NOMO-1 treated with DMSO at 0.1 percent for 48 hours (cell line): ENCODE data around the gene EIF1AX.
"Not testable (repeated sequence)": the region's sequence is repeated elsewhere in the genome, so short reads cannot be mapped to it uniquely, and the experiment has no call there.

Experiments
- DNase-seq: peaks from one replicate; lab custom pipeline; 2025; ENCODE audit not compliant: unreplicated experiment; lab: John Stamatoyannopoulos, UW

The EIF1AX gene, protein sequence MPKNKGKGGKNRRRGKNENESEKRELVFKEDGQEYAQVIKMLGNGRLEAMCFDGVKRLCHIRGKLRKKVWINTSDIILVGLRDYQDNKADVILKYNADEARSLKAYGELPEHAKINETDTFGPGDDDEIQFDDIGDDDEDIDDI

GRCh38 chrX:20141281-20142220, at the start of gene EIF1AX:
TSS of gene EIF1AX (minus strand) at chrX:20141838. CDS start at chrX:20141640, 198 bp downstream.
- peak; percentile 99 for DNase-seq

DNA sequence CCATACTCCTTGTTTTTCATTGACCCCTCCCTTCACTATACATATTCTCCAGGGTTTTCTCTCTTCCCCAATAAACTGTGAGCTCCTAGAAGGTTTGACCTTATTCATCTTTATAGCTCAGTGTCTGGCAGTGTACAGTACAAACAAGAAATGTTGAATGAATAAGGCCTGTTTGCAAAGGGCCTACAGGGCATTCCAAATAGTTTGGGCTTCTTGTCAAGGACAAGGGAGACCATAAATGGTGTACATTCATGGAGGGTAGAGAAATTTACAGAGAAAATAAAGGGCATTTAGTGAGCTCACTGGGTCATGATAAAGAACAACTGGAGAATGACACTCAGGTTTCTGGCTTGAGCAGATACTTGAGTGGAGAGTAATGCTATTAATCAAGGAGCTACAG, 47.5 kb upstream of the EIF1AX start:
- DNase-seq, result no peak

- no peak for DNase-seq
These were observed 40.1 kb upstream of the EIF1AX start for GRCh38 chrX:20181598-20182329.

GRCh38 chrX:20177093-20177492, 35.5 kb upstream of the EIF1AX start:
- DNase-seq, result no peak

- no peak for DNase-seq
These were observed 32.2 kb upstream of the EIF1AX start for GRCh38 chrX:20173856-20174255.

- no peak for DNase-seq
These were observed 31.7 kb upstream of the EIF1AX start for GRCh38 chrX:20173313-20173712.

DNA sequence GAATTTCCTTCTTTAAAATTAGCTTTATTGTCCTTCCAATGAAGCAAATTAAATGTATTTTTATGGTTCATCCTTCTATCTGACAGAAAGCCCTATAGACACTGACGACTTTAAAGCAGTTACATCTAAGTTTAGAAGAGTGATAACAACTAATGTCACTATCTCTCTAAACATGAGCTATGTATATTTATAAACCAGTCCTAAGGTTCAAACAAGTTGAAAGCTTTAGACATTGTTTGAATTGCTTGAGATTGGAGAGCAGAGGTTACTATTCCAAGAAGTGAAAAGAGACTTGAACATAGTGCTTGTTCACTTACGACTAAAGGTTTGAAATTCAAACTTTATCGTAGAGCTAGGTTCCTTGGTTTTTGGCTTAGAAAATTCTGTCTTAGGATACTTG, 30.2 kb upstream of the EIF1AX start:
- DNase-seq, result no peak

DNA sequence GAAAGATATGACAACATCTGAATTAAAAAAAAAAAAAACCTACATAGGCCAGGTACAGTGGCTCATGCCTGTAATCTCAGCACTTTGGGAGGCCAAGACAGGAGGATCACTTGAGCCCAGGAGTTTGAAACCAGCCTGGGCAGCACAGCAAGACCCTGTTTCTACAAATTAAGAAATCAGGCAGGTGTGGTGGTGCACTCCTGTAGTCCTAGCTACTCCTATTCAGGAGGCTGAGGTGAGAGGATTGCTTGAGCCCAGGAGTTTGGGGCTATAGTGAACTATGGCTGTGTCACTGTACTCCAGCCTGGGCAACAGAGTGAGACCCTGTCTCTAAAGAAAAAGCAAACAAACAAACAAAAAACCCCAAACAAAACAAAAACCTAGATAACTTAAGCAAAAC, 20.9 kb upstream of the EIF1AX start:
- not testable (repeated sequence) for DNase-seq

- DNase-seq, result no peak
These were observed 18.3 kb upstream of the EIF1AX start for GRCh38 chrX:20159797-20160385.

DNA sequence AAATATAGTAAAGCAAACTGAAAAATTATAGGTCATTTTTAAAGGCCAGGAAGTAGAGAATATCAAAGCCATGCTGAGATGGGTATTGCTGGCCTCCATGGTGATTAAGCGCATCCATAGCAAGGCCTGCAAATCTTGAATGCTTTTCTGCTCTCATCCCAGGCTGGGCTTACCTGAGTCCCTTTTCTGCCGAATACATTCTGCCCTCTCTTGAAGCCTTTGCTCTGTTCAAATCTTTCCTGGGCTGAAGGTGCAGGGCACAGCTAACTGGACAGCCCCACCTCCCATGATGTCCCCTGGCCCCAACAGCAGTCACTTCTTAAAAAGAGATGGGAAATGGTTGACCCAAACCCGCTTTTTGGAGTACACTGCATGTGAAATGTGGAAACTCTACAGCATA, 10.1 kb upstream of the EIF1AX start:
- DNase-seq, result no peak

DNA sequence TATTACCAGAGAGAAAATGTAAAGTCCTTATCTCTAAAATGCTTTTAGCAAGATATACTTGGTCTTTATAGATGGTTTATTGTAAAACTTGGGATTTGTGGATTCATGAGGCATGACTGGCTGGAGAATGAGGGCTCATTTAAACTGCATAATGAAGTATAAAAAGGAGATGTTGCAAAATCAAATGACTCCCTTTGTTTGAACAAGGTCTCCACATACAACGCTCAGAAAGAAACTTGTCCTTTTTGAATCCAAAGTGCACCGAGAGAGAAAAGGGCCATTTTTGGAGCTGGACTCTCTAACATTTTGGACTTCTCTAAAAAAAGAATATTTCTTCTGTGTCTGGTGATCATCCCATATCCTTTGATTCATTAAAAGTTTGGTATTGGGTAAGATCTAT, 7.7 kb upstream of the EIF1AX start:
- no peak for DNase-seq

- DNase-seq, result peak; percentile 15
These were observed 5.9 kb upstream of the EIF1AX start for GRCh38 chrX:20147561-20147960.

DNA sequence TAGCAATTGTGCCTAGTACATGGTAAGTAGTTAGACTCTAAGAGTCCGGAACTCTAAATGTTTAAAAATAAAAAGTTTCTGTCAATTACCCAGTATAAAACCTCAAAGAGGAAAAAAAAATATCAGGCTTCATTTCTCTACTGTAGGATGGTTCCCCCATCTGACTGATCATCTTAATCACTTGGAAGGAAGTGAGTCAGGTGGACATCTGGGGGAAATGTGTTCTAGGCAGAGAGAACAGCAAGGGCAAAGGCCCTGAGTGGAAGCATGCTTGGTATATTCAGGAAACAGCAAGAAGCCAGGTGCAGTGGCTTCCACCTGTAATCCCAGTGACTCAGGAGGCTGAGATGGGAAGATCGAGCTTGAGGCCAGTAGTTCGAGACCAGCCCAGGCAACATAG, 2.9 kb upstream of the EIF1AX start:
- DNase-seq, result peak; percentile 32

GRCh38 chrX:20143561-20143960, 1.9 kb upstream of the EIF1AX start:
- DNase-seq, result no peak

- DNase-seq, result no peak
These were observed 1.5 kb upstream of the EIF1AX start for GRCh38 chrX:20143111-20143510.

DNA sequence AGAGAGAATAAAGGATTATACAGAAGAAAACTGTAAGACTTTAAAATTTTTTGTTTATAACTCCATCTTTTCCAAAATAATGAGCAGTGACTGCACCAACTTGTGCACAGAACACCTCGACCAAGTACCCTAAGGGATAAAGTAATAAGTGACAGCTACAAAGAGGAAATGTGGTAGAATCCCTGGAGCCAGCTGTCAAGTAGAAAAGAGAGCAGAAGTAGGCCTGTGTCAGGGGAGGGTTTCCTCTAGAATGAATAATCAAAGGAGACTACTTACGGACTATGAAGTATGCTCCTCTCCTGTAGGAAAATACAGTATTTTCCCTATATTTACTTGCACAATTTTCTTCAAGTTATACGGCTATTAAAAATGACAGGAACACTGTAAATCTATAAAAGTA, 1.2 kb downstream of the EIF1AX start:
- peak; percentile 53 for DNase-seq

- no peak for DNase-seq
These were observed 1.7 kb downstream of the EIF1AX start for GRCh38 chrX:20139966-20140365.

GRCh38 chrX:20135944-20136343, 5.7 kb downstream of the EIF1AX start:
- DNase-seq, result no peak

DNA sequence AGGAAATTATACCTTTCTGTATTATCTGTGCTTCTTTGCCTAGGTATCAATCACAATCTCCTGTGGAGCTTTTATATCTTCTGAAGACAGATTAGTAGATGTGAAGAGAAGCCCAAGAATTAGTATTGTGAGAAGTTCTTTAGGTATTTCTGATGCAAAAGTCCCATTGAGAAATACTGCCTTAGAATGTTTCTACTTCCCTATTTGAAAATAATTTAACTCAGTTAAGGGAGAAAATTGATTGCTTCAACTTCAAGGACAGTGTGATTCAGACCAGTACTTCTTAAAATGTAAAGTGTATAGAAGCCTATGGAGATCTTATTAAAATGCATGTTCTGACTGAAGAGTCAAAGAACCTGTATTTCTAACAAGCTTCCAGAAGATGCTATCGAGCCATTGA, 9.0 kb downstream of the EIF1AX start:
- peak; percentile 92 for DNase-seq

- no peak for DNase-seq
These were observed 11.3 kb downstream of the EIF1AX start for GRCh38 chrX:20130357-20130756.

DNA sequence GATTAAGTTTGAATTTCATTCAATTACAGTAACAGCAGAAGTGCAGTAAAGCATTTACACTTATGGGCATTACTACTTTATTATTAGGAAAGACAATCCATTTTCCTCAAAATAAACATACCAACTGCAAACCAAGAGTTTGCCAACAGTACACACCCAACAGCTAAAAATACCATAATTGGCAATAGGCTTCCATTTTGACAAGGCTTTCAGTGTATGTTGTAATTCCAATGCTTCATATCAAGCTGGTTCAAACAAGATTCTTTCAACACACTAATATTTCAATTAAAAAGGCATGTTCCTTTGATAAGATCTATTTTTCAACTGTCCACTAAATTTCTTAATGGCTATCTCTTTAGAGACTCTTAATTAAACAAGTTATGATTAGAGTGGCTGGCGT, 12.1 kb downstream of the EIF1AX start:
- DNase-seq, result no peak
